Kidney (tissue), 14 donors: ENCODE measurements around the gene FAM149A. TPM values are rescaled to one million over a fixed set of nuclear protein-coding genes. Genes with fewer than 3 reads are reported as not detected.

ENCODE experiments used
- DNase-seq, 5 donors: peaks; one replicate each; pipeline ENCODE4 v3.0.0-alpha.2; 2013 to 2020
- FAIRE-seq: peaks from 2 replicates; lab custom pipeline; 2012; peaks lifted over from hg19 to GRCh38; lab: Jason Lieb, UNC
- H3K27ac ChIP-seq, 2 donors: one replicate each; pipeline ENCODE4 v1.7.0; 2013; ENCODE audit warnings: low read depth in 2 of 2, low read length in 2 of 2, inconsistent platforms in 1 of 2
- H3K27me3 ChIP-seq: one replicate; pipeline ENCODE4 v1.7.1; 2013; ENCODE audit warnings: low read length, inconsistent platforms; ENCODE audit not compliant: control insufficient read depth, insufficient read depth
- H3K36me3 ChIP-seq, 3 donors: one replicate each; pipeline versions ENCODE4 v1.7.0 to v1.7.1; 2013; ENCODE audit warnings: low read length in 3 of 3, control low read depth in 1 of 3, inconsistent platforms in 1 of 3; ENCODE audit not compliant: insufficient read depth in 3 of 3, control insufficient read depth in 2 of 3
- H3K4me1 ChIP-seq, 3 donors: one replicate each; pipeline versions ENCODE4 v1.7.0 to v1.7.1; 2013; ENCODE audit warnings: low read length in 3 of 3, inconsistent platforms in 1 of 3, low read depth in 1 of 3; ENCODE audit not compliant: control insufficient read depth in 2 of 3, insufficient read depth in 2 of 3
- H3K4me3 ChIP-seq, 3 donors: one replicate each; pipeline versions ENCODE4 v1.7.0 to v1.8.1; 2013; ENCODE audit warnings: low read length in 3 of 3, control low read depth in 1 of 3, inconsistent platforms in 1 of 3
- H3K9ac ChIP-seq, 3 donors: one replicate each; pipeline versions ENCODE4 v1.7.0 to v1.7.1; 2013; ENCODE audit warnings: low read length in 3 of 3, control low read depth in 1 of 3, inconsistent platforms in 1 of 3
- H3K9me3 ChIP-seq, 3 donors: one replicate each; pipeline versions ENCODE4 v1.7.0 to v1.7.1; 2013; ENCODE audit warnings: low read length in 3 of 3, control low read depth in 1 of 3, inconsistent platforms in 1 of 3; ENCODE audit not compliant: control insufficient read depth in 2 of 3, insufficient read depth in 1 of 3
- intact Hi-C: fragments of 100-400 bp; cut with DNase I; formaldehyde crosslinking; loops from one replicate; pipeline ENCODE4 v1.11.1; 2022
- polyA plus RNA-seq: library from polyadenylated mRNA; stranded (reverse); fragments of 350-450 nt; fragmentation: Illumina TruSeq; extraction: RNeasy Lipid Tissue Mini Kit (QIAGEN cat#74804); gene quantifications from one replicate; pipeline ENCODE4 v1.2.3, GENCODE V29; 2014; ENCODE audit warnings: low read depth, low replicate concordance; ENCODE audit not compliant: insufficient read depth
- total RNA-seq: library from RNA; stranded (reverse); fragmentation: NEBNext Ultra II Directional; extraction: Animal tissue kit (Norgen Biotek cat#: 25700); gene quantifications from one replicate; pipeline ENCODE4 v1.2.1, GENCODE V29; 2021
- TF ChIP-seq, protein P1 (sequence below): IDR thresholded peaks from 3 replicates; pipeline ENCODE4 v1.5.1; 2012; ENCODE audit warnings: mild to moderate bottlenecking, moderate library complexity, borderline replicate concordance; ENCODE audit not compliant: insufficient read depth; ENCODE audit errors: extremely low read depth
- donor health status: control.
- donor health status: control.
- donor health status: control.
- donor health status: control.
- donor health status: control.
- donor health status: DM: yes; HTN: yes; CAD: no.
- donor health status: Normal renal cell carcinoma (clear cell type).

FAM149A gene
- total and polyA plus RNA-seq, 2 donors from 2014 or later: 32.4 to 37.8 TPM

DNA sequence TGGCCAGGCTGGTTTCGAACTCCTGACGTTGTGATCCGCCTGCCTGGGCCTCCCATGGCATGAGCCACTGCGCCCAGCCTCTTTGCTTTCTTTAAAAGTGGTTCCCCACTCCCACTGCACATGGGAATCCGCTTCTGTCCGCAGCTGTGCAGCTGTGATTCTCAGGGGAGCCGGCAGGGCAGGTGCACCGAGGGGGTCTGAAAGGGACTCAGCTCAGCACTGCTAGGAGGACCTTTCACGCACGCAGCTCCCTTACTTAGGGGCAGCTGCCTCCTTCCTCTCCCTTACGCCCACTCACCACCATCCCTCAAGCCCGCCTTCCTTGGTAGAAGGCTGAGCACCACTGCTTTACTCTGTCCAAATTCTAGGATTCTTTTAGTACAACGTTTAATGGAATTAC, 46.4 kb downstream of the FAM149A start:
- Histone ChIP-seq H3K4me3 (no peak overlapping the region), H3K27ac (no peak overlapping the region), H3K4me1 (peaks cover 0 to 12% (median 7%) of the 10 kb centered on the region in 3 donors), H3K36me3 (peaks cover 2 to 13% (median 6%) of the 10 kb centered on the region in 3 donors), H3K9ac (no peak overlapping the region), H3K27me3 (no peaks in the 10 kb centered on the region), H3K9me3 (no peaks in the 10 kb centered on the region)
- intact Hi-C loops: no loop called here
- TF ChIP-seq, protein P1, sequence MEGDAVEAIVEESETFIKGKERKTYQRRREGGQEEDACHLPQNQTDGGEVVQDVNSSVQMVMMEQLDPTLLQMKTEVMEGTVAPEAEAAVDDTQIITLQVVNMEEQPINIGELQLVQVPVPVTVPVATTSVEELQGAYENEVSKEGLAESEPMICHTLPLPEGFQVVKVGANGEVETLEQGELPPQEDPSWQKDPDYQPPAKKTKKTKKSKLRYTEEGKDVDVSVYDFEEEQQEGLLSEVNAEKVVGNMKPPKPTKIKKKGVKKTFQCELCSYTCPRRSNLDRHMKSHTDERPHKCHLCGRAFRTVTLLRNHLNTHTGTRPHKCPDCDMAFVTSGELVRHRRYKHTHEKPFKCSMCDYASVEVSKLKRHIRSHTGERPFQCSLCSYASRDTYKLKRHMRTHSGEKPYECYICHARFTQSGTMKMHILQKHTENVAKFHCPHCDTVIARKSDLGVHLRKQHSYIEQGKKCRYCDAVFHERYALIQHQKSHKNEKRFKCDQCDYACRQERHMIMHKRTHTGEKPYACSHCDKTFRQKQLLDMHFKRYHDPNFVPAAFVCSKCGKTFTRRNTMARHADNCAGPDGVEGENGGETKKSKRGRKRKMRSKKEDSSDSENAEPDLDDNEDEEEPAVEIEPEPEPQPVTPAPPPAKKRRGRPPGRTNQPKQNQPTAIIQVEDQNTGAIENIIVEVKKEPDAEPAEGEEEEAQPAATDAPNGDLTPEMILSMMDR: no peak
- FAIRE-seq: no peak
- DNase-seq: peak in 2 of 5 donors; percentile 36 to 54

DNA sequence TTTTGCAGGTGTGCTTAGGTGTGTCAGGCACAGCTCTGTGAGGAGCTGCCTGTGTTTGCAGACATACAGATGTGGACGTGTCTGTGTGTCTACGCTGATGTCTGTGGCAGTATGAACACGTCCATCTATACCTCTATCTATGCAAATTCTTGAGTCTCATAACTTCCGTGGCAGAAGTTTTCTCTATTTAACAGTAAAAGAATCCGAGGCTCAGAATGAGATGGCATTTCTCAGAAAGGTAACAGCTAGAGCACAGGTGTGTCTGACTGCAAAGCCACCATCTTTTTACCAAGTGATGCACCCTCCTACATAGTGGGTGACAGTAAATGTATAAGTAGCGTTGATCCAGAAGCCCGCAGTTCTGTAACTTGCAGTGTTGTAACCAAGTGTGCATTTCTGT, 47.0 kb downstream of the FAM149A start:
- Histone ChIP-seq H3K27me3 (no peaks in the 10 kb centered on the region), H3K9ac (no peak overlapping the region), H3K4me1 (peaks cover 0 to 7% (median 7%) of the 10 kb centered on the region in 3 donors), H3K9me3 (no peaks in the 10 kb centered on the region), H3K36me3 (peaks cover 2 to 13% (median 6%) of the 10 kb centered on the region in 3 donors), H3K4me3 (no peak overlapping the region), H3K27ac (no peak overlapping the region)
- FAIRE-seq (no peak), DNase-seq (no peak)
- intact Hi-C loops: no loop called here
- TF ChIP-seq, protein P1: no peak

DNA sequence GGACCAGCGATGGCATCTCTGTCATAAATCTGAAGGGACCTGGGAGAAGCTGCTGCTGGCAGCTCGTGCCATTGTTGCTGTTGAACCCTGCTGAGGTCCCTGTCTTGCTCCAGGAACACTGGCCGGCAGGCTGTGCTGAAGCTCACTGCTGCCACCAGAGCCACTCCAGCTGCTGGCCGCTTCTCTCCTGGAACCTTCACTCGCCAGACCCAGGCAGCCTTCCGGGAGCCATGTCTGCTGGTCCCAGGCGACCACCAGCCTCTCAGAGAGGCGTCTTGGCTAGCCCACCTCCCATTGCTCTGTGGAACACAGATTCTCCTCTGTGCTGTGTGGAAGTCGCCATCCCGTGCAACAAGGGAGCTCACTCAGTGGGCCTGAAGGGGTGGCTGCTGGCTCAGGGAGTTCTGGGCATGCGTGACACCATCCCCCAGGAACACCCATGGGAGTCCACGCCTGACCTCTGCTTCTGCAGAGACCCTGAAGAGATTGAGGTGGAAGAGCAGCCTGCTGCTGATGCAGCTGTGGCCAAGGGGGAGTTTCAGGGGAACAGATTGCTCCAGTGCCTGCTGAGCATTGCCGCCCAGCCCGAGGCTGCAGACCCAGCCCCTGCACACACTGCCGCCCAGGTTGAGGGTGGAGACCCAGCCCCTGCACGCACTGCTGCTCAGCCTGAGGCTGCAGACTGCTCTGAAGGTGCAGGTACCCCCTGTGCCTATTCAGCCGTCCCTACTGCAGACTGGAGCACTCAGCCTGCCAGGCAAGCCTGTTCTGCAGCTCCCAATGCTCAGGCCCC, 53.7 kb downstream of the FAM149A start:
- no peaks in the 10 kb centered on the region for H3K27me3 ChIP-seq
- FAIRE-seq: no peak
- no peak overlapping the region for H3K4me3 ChIP-seq
- DNase-seq: peak in 4 of 5 donors; percentile 54 to 83 (median 70)
- H3K9ac ChIP-seq: no peak overlapping the region
- TF ChIP-seq, protein P1: no peak
- H3K9me3 ChIP-seq: peaks cover 0 to 1% (median 0%) of the 10 kb centered on the region in 3 donors
- intact Hi-C loops: no loop called here
- no peak overlapping the region for H3K27ac ChIP-seq
- peaks cover 13 to 28% (median 16%) of the 10 kb centered on the region in 3 donors for H3K36me3 ChIP-seq
- peaks cover 0 to 6% (median 0%) of the 10 kb centered on the region in 3 donors for H3K4me1 ChIP-seq
